Activated CD8-positive, alpha-beta memory T cell treated with anti-CD3 and anti-CD28 coated beads, Interleukin-2, amount 50 U/mL, for 24 hours (primary cell): ENCODE data around the gene VSTM2L.
A peak's percentile ranks its signal among the peaks of the same experiment; 100 is the strongest.

ENCODE experiments used
- DNase-seq: peaks from one replicate; pipeline ENCODE4 v3.0.0-alpha.2; 2020; ENCODE audit errors: extremely low read depth

Gene VSTM2L

DNA sequence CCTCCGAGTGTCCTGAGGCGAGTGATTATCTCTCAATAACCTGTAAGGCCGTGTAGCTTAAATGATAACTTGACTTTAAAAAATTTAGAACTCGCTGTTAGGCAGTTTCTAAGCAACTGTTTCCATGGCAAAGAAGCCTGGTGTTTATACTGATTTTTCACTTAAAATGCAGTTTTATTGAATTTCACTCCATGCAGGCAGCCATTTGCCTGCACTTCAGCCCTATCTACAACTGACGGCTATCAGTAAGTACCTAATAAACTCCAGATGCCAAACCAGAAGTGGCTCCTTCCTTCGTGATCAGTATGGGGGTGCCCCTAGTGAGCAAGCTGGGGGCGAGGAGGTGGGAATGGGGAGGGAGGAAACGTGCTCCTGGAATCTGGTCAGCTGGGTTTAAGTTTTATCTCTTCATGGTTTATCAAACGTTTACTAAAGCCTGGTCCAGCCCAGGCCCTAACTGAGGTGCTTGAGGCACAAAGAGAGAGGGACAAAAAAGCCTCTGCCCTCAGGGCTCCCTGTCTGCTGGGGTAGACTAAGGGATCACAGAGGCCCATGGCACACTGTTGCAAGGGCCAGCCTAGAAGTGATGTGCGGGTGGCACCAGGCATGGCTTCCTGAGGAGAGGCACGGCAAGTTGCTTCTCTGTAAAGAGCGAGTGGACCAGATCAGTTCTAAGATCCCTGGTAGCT, 84.8 kb downstream of the VSTM2L start:
- no peak for DNase-seq

DNA sequence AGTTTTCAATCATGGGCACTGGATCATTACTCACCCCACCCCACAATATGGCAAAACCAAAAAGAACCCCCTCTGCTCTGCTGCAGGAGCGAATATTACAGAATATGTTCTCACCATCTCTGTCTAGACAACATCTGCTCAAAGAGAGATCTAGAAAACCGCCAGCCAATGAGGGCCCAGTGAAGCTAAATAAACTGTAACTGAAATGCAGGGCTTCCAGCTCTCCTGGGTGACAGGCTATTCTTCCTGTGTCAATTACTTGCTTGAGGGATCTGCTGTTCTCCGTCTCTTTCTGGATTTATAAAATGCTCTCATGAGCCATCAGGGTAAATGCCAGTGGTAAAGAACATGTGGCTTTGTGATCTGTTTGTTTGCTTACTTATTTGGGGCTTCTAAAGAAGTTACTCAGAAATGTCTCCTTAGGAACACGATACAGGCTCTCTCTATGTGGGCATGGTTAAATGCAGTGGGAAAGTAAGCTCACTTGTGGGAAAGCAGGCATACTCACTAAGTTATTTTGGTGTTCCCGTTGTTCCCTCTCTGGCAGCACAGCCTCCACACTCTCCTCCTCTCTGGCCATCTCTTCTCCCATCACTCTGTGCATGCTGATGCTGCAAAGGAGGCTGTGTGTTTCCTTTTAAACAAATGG, 85.5 kb downstream of the VSTM2L start:
- no peak for DNase-seq

DNA sequence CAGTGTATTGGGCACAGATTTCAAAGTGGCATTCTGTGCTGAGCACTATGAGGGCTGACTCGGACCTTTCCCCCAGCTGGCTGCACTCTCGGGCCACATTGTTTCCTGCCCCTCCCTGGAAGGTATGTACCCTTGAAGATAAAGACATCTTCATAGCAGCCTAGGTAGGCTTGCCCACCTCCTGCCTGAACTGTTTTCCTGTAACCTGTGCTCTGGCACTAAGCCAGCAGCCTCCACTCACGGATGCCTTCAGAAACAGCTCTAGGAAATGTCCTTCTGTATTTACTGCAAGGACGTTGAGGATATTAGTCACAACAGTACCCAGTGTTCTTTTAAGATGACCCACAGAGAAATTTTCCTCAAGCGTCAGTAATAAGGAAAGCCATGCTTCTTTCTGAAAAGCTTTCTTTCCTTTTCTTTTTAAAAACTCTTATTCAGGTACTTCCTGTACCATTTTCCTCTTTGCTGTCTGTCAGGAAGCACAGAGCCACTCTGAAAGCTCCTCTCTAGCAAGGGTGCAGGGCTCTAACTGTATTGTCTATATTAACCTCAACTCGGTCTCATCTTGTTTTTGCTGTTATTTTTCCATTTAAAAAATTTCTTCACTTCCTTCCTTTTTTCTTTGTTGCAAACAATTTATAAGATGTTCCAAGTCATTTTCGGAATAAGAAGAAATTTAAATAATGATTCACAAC, 86.8 kb downstream of the VSTM2L start:
- no peak for DNase-seq

DNA sequence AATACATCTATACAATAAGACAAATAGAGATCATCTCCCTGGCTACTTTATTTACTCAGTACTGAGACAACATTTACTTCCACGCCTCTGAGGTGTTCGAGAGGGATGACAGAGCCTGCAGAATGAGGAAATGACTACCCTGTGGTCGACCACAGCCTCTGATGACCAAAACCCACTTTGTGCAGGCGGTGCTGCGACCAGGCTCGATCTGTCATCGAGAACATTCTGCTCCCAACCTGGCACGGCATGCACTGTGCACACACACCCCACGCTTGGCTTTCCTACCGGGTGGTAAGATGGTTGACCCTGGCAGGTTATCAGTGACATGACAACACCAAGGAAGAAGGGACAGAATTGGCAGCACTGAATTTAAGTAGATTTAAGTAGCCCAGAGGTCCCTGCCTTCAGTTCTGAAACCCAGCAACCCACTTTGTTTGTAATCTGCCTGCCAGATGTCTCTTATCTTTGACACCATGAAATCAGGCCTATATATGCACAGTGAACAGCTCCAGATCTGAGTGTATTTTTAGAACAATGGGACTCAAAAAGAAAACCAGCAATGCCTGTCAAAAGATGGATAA, 87.7 kb downstream of the VSTM2L start:
- DNase-seq, result peak; percentile 38

DNA sequence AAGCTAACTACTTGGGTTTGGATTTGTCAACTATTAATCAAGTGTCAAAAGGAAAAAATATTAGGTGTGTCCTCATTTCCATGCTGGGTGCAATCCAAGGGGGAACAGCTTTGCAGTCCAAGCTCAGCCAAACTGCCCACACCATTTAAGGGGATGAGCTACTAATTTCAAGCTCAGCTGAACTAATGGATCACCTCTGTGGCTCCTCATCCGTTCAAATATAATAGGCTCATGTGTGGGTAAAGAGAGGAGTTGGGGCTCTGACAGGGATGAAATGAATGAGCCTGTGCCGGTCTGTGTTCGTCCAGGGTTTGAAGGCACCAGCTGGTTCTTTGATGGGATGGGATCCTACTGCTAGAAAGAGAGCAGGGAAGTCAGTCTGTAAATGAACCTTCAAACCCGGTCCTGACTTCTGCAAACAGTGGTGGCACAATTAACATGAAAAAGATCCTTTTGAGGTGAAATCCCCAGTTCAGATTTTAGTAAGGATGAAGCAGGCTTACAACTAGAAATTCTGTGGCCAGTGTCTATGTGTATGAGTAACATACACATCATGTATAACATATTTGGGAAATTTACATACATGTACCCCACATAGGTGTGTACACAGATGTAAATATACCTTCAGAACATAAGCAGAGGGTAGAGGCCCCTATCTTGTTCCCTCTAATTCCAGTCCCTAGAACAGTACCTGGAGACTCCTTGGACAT, 88.4 kb downstream of the VSTM2L start:
- DNase-seq, result no peak

DNA sequence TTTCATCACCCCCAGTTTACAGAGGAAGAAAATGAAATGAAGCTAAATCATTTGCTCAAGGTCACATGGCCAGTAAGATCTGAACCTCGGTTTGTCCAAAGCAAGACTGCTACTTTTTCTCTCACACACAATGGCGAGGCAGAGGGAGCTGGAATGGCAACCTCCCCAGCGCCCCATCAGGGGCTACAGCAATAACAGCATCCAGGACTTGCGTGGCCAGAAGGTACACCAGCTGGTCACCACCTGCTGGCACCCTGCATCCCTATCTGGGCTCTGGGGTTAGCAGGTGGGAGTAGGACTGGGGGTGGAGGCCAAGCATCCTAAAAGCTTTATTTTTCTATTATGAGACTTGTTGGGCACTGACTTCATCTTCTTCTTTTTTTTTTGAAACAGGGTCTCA, 89.0 kb downstream of the VSTM2L start:
- DNase-seq, result no peak

DNA sequence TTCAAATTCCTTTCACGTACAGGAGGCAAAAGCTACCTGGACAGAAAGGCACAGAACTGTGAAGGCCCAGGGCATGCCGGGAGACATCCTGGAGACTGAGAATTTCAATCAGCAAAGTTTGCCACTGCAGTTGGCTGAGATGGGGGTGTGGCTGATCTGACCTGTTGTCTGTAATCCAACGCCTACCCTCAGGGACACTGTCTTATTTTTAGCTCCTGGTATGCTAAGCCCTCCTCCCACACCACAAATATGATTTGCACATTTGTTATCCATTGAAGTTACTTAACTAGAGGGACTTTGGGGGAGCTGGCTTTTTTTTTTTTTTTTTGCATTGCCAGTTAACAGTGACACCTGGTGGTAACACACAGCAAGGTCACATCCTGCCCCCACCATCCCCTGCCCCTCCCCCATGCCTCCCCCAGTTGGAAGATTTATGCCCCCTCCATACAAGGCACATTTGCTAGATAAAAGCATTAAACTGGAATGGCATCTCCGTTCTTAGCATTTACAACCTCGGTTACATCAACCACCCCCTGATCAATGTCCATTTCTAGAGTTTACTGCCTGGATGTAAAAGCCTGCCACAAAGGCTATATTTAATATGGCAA, 90.0 kb downstream of the VSTM2L start:
- no peak for DNase-seq

DNA sequence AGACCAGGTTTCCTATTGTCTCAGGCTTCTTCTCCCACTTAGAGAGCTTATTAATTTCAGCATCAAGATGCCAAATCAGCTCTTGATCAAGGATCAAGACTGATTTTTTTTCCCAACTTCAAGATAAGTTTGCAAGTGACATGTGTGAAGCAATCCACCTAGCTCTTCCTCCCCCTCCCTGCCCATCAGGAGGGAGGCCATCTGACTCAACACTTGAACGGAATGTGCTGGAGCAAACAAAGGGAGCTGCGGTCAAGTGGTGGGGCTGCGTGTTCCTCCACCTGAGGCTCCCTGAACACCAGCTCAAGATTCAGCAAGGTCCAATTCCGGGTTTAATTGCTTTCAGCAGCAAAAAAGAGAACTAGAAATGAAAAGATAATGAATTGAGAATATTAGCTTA, 91.6 kb downstream of the VSTM2L start:
- no peak for DNase-seq
